Left lung (tissue), 10 donors: ENCODE measurements around the gene HEG1. TPM values are rescaled to one million over a fixed set of nuclear protein-coding genes. Genes with fewer than 3 reads are reported as not detected.
A peak's percentile ranks its signal among the peaks of the same experiment; 100 is the strongest.

Experiments used
- ATAC-seq: fragments of 200-7000 bp; cut with Tn5 transposase; one replicate; pipeline ENCODE4 v1.9.1; 2020; ENCODE audit warnings: moderate library complexity
- DNase-seq, 4 donors: peaks; one replicate each; pipeline ENCODE4 v3.0.0-alpha.2; 2013 to 2020
- H3K27ac ChIP-seq, 2 donors: fragments of 200-600 bp; sonication (generic) in 1 of 2; one replicate each; pipeline versions ENCODE4 v1.5.0 to v1.8.0; 2020 to 2021
- H3K27me3 ChIP-seq, 2 donors: fragments of 200-600 bp; sonication (generic) in 1 of 2; one replicate each; pipeline versions ENCODE4 v1.5.0 to v1.8.0; 2020 to 2021
- H3K36me3 ChIP-seq, 2 donors: fragments of 200-600 bp; sonication (generic) in 1 of 2; one replicate each; pipeline versions ENCODE4 v1.5.0 to v1.8.0; 2020 to 2021
- H3K4me1 ChIP-seq, 2 donors: fragments of 200-600 bp; one replicate each; pipeline ENCODE4 v1.8.0; 2021
- H3K4me3 ChIP-seq, 2 donors: fragments of 200-600 bp; sonication (generic) in 1 of 2; one replicate each; pipeline versions ENCODE4 v1.5.0 to v1.8.0; 2020 to 2021; ENCODE audit warnings: mild to moderate bottlenecking in 1 of 2
- H3K9me3 ChIP-seq, 2 donors: fragments of 200-600 bp; sonication (generic) in 1 of 2; one replicate each; pipeline versions ENCODE4 v1.5.0 to v1.8.0; 2020 to 2021
- intact Hi-C, 2 donors: fragments of 100-400 bp; cut with DNase I; formaldehyde crosslinking; loops; one replicate each; pipeline versions ENCODE4 v1.11.2 to v1.14.2; 2022
- polyA plus RNA-seq, 6 donors: library from polyadenylated mRNA; unstranded; fragments of 120-200 nt; gene quantifications; one replicate each; pipeline ENCODE4 v1.2.1, GENCODE V29; 2013; ENCODE audit not compliant: insufficient read length in 6 of 6
- total RNA-seq, 2 donors: library from RNA; stranded (reverse); fragmentation: NEBNext Ultra II Directional; extraction: Animal tissue kit (Norgen Biotek cat#: 25700); gene quantifications; one replicate each; pipeline ENCODE4 v1.2.1, GENCODE V29; 2021
- TF ChIP-seq, protein P1 (sequence below), 2 donors: fragments of 200-600 bp; sonication (generic) in 1 of 2; IDR thresholded peaks; one replicate each; pipeline versions ENCODE4 v1.5.0 to v1.8.0; 2021; ENCODE audit warnings: antibody characterized with exemption in 2 of 2
- donor health status: DM: no; HTN: yes; CAD: no.
- donor health status: DM: no; HTN: no; CAD: no.

The HEG1 gene
- total and polyA plus RNA-seq, 8 donors: 43.8 to 132 (median 58.2) TPM

DNA sequence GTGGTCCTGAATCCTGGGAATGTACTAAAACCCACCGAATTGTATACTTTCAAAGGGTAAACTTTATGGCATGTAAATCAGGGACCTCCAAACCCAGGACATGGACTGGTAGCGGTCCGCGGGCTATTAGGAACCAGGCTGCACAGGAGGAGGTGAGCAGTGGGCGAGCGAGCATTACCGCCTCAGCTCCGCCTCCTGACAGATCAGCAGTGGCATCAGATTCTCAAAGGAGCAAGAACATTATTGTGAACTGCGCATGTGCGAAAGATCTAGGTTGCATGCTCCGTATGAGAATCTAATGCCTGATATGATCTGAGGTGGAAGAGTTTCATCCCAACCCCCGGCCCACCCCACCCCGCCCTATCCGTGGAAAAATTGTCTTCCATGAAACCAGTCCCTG lies 22.2 kb downstream of the HEG1 start:
- ATAC-seq: no peak
- no peak for DNase-seq
- TF ChIP-seq, protein P1, sequence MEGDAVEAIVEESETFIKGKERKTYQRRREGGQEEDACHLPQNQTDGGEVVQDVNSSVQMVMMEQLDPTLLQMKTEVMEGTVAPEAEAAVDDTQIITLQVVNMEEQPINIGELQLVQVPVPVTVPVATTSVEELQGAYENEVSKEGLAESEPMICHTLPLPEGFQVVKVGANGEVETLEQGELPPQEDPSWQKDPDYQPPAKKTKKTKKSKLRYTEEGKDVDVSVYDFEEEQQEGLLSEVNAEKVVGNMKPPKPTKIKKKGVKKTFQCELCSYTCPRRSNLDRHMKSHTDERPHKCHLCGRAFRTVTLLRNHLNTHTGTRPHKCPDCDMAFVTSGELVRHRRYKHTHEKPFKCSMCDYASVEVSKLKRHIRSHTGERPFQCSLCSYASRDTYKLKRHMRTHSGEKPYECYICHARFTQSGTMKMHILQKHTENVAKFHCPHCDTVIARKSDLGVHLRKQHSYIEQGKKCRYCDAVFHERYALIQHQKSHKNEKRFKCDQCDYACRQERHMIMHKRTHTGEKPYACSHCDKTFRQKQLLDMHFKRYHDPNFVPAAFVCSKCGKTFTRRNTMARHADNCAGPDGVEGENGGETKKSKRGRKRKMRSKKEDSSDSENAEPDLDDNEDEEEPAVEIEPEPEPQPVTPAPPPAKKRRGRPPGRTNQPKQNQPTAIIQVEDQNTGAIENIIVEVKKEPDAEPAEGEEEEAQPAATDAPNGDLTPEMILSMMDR (IDR thresholded peaks at IDR 0.05): no peak
- H3K4me1 ChIP-seq: peaks cover 0 to 24% of the 10 kb centered on the region in 2 donors
- H3K4me3 ChIP-seq: no peak overlapping the region
- peaks cover 0 to 6% of the 10 kb centered on the region in 2 donors for H3K9me3 ChIP-seq
- H3K36me3 ChIP-seq: no peaks in the 10 kb centered on the region
- H3K27ac ChIP-seq: no peak overlapping the region
- intact Hi-C loops: no loop called here
- no peaks in the 10 kb centered on the region for H3K27me3 ChIP-seq

DNA sequence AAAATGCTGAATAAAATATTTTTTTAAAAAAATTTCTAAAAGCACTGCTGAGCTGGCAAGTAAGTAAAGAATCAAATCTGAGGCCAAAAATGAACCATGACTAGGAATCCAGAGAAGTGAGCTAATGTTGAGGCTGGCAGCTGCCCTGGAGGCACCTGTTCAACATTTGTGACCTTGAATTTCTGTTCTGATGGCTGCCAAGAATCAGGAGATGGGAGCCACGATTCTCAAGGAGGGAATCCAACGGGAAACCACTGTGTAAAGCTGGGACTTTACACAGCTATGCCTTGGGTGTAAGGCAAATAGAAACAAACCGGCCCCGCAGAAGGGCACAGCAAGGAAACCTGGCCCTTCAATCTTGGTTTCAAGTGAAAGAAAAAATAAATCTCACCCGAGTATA lies 22.7 kb downstream of the HEG1 start:
- peak overlapping the region in 1 of 2 donors; percentile 37 for H3K27ac ChIP-seq
- DNase-seq (no peak), ATAC-seq (no peak)
- no peaks in the 10 kb centered on the region for H3K27me3 ChIP-seq
- intact Hi-C loops: no loop called here
- H3K36me3 ChIP-seq: peaks cover 0 to 3% of the 10 kb centered on the region in 2 donors
- H3K4me3 ChIP-seq: no peak overlapping the region
- peaks cover 0 to 6% of the 10 kb centered on the region in 2 donors for H3K9me3 ChIP-seq
- TF ChIP-seq, protein P1 (IDR thresholded peaks at IDR 0.05): no peak
- H3K4me1 ChIP-seq: peaks cover 0 to 20% of the 10 kb centered on the region in 2 donors

DNA sequence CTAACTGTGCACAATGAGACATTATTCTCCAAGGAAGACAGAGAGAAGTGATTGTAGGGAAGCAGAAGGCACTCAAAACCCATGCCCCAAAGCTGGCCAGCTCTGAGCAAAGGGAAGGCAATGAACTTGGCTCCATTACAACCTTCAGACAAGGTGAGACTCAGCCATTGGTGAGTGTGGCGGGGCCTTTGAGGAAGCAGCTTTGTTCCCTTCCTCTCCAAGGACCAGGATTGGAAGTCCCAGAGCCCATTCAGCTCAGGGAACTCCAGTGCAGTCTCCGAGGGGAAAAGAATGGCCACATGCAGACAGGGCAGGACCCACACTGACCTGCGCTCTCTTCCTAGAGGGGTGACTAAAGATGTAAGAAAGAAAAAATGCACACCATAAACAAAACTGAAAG lies 23.1 kb downstream of the HEG1 start:
- DNase-seq (no peak), ATAC-seq (no peak)
- intact Hi-C loops: no loop called here
- peaks cover 0 to 6% of the 10 kb centered on the region in 2 donors for H3K9me3 ChIP-seq
- no peaks in the 10 kb centered on the region for H3K27me3 ChIP-seq
- peaks cover 0 to 18% of the 10 kb centered on the region in 2 donors for H3K4me1 ChIP-seq
- TF ChIP-seq, protein P1 (IDR thresholded peaks at IDR 0.05): no peak
- no peak overlapping the region for H3K4me3 ChIP-seq
- peaks cover 0 to 8% of the 10 kb centered on the region in 2 donors for H3K36me3 ChIP-seq
- peak overlapping the region in 1 of 2 donors; percentile 37 for H3K27ac ChIP-seq

GRCh38 chr3:125032100-125032643 lies 23.6 kb downstream of the HEG1 start:
- TF ChIP-seq, protein P1 (IDR thresholded peaks at IDR 0.05): no peak
- Histone ChIP-seq H3K4me1 (peaks cover 0 to 13% of the 10 kb centered on the region in 2 donors), H3K27me3 (no peaks in the 10 kb centered on the region), H3K4me3 (no peak overlapping the region), H3K36me3 (peaks cover 0 to 13% of the 10 kb centered on the region in 2 donors), H3K9me3 (peaks cover 0 to 6% of the 10 kb centered on the region in 2 donors), H3K27ac (peak overlapping the region in 1 of 2 donors; percentile 37)
- intact Hi-C loops: no loop called here
- ATAC-seq (no peak), DNase-seq (no peak)

- H3K4me3 ChIP-seq: no peak overlapping the region
- intact Hi-C loops: no loop called here
- H3K27ac ChIP-seq: no peak overlapping the region
- H3K4me1 ChIP-seq: peaks cover 0 to 7% of the 10 kb centered on the region in 2 donors
- no peak for ATAC-seq
- H3K27me3 ChIP-seq: no peaks in the 10 kb centered on the region
- H3K36me3 ChIP-seq: peaks cover 4 to 19% of the 10 kb centered on the region in 2 donors
- no peak for DNase-seq
- peaks cover 0 to 6% of the 10 kb centered on the region in 2 donors for H3K9me3 ChIP-seq
- TF ChIP-seq, protein P1 (IDR thresholded peaks at IDR 0.05): no peak
Observed at GRCh38 chr3:125031544-125031943, 24.3 kb downstream of the HEG1 start.
